ENCODE results near the gene DYNC1H1. TPM values are rescaled to one million over a fixed set of nuclear protein-coding genes. Genes with fewer than 3 reads are reported as not detected.

The DYNC1H1 gene
- total RNA-seq, 4 donors from 2014 or later: 440 to 541 (median 495) TPM

DNA sequence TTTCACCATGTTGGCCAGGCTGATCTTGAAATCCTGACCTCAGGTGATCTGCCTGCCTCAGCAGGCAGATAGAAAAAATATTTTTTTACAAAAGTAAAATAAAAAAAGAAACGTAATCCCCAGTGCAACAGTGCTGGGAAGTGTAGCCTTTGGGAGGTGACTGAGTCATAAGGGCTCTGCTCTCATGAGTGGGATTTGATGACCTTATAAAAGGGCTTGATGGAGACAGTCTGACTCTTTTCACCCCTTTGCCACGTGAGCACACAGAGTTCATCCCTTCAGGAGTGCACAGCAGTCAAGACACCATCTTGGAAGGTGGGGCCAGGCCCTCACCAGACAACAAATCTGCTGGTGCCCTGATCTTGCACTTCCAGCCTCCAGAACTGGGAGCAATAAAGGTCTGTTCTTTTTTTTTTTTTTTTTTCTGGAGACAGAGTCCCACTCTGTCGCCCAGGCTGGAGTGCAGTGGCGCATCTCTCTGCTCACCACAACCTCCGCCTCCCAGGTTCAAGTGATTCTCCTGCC, 24.7 kb upstream of the DYNC1H1 start:
- DNase-seq (ENCODE audit: low spot score): no peak
- TF ChIP-seq, protein P1, sequence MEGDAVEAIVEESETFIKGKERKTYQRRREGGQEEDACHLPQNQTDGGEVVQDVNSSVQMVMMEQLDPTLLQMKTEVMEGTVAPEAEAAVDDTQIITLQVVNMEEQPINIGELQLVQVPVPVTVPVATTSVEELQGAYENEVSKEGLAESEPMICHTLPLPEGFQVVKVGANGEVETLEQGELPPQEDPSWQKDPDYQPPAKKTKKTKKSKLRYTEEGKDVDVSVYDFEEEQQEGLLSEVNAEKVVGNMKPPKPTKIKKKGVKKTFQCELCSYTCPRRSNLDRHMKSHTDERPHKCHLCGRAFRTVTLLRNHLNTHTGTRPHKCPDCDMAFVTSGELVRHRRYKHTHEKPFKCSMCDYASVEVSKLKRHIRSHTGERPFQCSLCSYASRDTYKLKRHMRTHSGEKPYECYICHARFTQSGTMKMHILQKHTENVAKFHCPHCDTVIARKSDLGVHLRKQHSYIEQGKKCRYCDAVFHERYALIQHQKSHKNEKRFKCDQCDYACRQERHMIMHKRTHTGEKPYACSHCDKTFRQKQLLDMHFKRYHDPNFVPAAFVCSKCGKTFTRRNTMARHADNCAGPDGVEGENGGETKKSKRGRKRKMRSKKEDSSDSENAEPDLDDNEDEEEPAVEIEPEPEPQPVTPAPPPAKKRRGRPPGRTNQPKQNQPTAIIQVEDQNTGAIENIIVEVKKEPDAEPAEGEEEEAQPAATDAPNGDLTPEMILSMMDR (IDR thresholded peaks at IDR 0.05): no peak

GRCh38 chr14:101944451-101944850, 19.9 kb upstream of the DYNC1H1 start:
- DNase-seq (ENCODE audit: low spot score): no peak

More for the DNA sequence above, 24.7 kb upstream of the DYNC1H1 start:
- no peak for ATAC-seq (ENCODE audit: low FRiP score)

DNA sequence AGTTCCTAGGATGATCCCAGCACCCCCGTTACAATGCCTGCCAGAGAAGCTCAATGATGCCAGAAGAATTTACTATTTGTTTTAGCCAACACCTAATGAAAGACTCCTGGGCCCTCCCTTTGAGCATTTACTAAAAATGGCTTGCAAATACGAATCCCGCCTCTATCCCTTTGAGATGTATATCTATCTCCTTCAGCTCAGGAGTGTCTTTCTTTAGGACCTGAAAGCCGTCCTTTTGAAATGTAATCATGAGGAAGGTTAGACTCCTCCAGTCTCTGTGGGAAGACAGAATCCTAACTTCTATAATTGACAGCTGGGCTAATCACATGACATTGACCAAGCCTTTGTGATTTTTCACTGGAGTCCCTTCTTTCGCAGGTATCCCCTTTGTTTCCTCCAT, 19.2 kb upstream of the DYNC1H1 start:
- ATAC-seq (ENCODE audit: low FRiP score): no peak
- no peak for DNase-seq (ENCODE audit: low spot score)
- TF ChIP-seq, protein P1 (IDR thresholded peaks at IDR 0.05): no peak

More at GRCh38 chr14:101944451-101944850, 19.9 kb upstream of the DYNC1H1 start:
- no peak for ATAC-seq (ENCODE audit: low FRiP score)
- TF ChIP-seq, protein P1 (IDR thresholded peaks at IDR 0.05): no peak

DNA sequence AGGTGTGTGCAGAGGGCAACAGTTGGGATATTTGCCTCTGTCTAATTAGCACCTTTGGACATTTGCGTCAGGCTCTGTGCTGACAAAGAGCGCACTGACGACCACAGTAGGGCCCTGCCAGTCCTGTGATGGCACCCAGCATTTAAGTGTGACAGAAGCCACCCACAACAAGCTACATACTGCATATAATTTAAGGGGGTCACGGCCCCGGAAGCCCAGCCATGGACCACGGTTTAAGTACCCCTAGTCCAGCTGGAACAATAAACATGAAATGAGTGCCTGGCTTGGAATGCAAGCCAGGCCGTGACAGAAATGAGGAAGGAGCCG, 16.8 kb upstream of the DYNC1H1 start:
- ATAC-seq (ENCODE audit: low FRiP score) (no peak), DNase-seq (ENCODE audit: low spot score) (no peak)
- TF ChIP-seq, protein P1 (IDR thresholded peaks at IDR 0.05): no peak

GRCh38 chr14:101947904-101948665, 16.3 kb upstream of the DYNC1H1 start:
- DNase-seq (ENCODE audit: low spot score) (peak; percentile 100), ATAC-seq (ENCODE audit: low FRiP score) (peak; percentile 99)
- TF ChIP-seq, protein P1 (IDR thresholded peaks at IDR 0.05): no peak

- TF ChIP-seq, protein P1 (IDR thresholded peaks at IDR 0.05): no peak
- no peak for DNase-seq (ENCODE audit: low spot score)
- ATAC-seq (ENCODE audit: low FRiP score): no peak
Observed at GRCh38 chr14:101948666-101949216, 15.6 kb upstream of the DYNC1H1 start.

DNA sequence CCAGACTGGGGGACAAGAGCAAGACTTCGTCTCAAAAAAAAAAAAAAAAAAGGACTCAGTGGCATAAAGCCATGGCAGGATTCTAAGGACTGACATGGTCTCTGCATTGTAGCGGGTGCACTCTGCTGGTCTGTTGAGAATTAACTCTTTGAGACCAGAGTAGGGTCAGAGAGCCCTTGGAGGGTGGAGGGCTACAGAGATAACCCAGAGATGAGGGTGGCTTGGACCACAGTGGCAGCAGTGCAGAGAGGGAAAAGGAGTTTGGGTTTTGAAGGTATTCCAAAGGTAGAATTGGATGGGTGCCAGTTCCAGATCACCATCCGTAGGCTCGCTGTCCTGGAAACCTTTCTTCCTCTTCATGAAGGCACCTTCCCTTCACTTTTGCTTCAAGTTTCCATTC, 14.3 kb upstream of the DYNC1H1 start:
- no peak for DNase-seq (ENCODE audit: low spot score)
- TF ChIP-seq, protein P1 (IDR thresholded peaks at IDR 0.05): no peak

More for the DNA sequence above, 14.3 kb upstream of the DYNC1H1 start:
- no peak for ATAC-seq (ENCODE audit: low FRiP score)

Data from omental fat pad (tissue), 4 donors.